Sigmoid colon (tissue), 4 donors: ENCODE results near the gene MTMR3.
A peak's percentile ranks its signal among the peaks of the same experiment; 100 is the strongest.

Experiments
- EP300 ChIP-seq, 4 donors: sonication (generic); formaldehyde crosslinking; IDR thresholded peaks; one replicate each; pipeline ENCODE4 v1.6.1; 2017; ENCODE audit warnings: antibody characterized with exemption in 4 of 4
- POLR2A ChIP-seq, 2 donors: fragments of 450-650 bp; IDR thresholded peaks; one replicate each; pipeline ENCODE4 v1.6.1; 2016; ENCODE audit warnings: antibody characterized with exemption in 2 of 2, mild to moderate bottlenecking in 2 of 2, moderate library complexity in 2 of 2
- POLR2AphosphoS5 ChIP-seq, 4 donors: sonication (generic); formaldehyde crosslinking; IDR thresholded peaks; one replicate each; pipeline ENCODE4 v1.6.1; 2017; ENCODE audit warnings: antibody characterized with exemption in 4 of 4
- TF ChIP-seq, protein P1 (sequence below), 4 experiments: fragments of 450-650 bp in 3 of 4; fragments of 200-600 bp in 1 of 4; IDR thresholded peaks; one replicate each; pipeline ENCODE4 v1.5.1; 2016 to 2019; ENCODE audit warnings: antibody characterized with exemption in 4 of 4, mild to moderate bottlenecking in 3 of 4, moderate library complexity in 2 of 4

DNA sequence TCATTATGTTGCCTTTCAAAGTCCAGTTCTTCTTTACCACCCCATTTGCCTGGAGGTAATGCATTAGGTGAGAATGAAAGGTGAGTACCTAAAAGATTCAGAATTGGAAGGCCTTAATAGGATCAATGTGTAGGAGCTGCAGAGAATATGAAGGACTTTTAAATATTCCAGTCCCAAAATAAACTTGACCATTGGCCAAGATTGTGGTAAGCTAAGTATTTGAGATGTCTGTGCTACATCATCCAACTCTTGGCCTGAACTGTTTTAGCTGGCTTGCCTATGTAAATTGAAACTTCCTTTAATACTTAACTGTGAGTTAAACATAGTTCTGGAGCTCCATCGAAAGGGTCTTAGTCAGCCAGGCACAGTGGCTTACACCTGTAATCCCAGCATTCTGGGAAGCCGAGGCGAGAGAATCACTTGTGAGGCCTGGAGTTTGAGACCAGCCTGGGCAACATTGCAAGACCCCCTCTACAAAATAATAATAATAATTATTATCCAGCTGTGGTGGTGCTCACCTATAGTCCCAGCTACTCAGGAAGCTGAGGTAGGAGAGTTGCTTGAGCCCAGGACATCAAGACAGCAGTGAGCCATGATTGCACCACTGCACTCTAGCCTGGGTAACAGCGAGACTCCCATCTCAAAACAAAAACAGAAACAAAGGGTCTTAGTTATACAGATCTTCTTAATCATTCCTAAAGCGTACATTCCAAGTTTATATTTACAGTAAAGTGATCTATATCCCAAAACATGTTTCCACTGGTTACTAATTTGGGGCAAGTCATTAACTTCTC lies 29.8 kb downstream of the MTMR3 start:
- TF ChIP-seq, protein P1, sequence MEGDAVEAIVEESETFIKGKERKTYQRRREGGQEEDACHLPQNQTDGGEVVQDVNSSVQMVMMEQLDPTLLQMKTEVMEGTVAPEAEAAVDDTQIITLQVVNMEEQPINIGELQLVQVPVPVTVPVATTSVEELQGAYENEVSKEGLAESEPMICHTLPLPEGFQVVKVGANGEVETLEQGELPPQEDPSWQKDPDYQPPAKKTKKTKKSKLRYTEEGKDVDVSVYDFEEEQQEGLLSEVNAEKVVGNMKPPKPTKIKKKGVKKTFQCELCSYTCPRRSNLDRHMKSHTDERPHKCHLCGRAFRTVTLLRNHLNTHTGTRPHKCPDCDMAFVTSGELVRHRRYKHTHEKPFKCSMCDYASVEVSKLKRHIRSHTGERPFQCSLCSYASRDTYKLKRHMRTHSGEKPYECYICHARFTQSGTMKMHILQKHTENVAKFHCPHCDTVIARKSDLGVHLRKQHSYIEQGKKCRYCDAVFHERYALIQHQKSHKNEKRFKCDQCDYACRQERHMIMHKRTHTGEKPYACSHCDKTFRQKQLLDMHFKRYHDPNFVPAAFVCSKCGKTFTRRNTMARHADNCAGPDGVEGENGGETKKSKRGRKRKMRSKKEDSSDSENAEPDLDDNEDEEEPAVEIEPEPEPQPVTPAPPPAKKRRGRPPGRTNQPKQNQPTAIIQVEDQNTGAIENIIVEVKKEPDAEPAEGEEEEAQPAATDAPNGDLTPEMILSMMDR (IDR thresholded peaks at IDR 0.05), result no peak
- TF ChIP-seq EP300 (IDR thresholded peaks at IDR 0.05), result no peak
- no peak for TF ChIP-seq POLR2A (IDR thresholded peaks at IDR 0.05)
- TF ChIP-seq POLR2AphosphoS5 (IDR thresholded peaks at IDR 0.05), result peak in 3 of 4 donors; percentile 39 to 49 (median 48)
